ENCODE data around the gene LMAN1.

The LMAN1 gene

DNA sequence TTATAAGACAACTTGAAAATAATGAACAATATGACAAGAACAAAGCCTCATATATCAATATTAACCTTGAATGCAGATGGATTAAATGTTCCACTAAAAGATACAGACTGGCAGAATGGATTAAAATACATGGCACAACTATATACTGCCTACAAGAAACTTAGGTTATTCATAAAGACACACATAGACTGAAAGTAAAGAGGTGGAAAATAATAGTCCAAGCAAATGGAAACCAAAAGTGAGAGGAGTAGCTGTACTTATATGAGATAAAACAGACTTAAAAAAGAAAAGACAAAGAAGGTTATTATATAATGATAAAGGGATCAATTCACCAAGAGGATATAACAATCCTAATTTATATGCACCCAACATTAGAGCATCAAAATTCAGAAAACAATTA, 18.2 kb downstream of the LMAN1 start:
- Histone ChIP-seq H3K27me3 (ENCODE audit: control insufficient read depth, insufficient read depth, low read length) (no peaks in the 10 kb centered on the region), H3K4me1 (ENCODE audit: control insufficient read depth, insufficient read depth, low read length) (no peaks in the 10 kb centered on the region), H3K4me3 (ENCODE audit: low read length) (no peak overlapping the region), H3K36me3 (ENCODE audit: control insufficient read depth, insufficient read depth, low read length) (peaks cover 9% of the 10 kb centered on the region; the same call in 1 of the 2 replicates), H3K9me3 (ENCODE audit: control insufficient read depth, insufficient read depth, low read length) (no peaks in the 10 kb centered on the region), H3K27ac (ENCODE audit: low read length) (no peak overlapping the region)
- DNase-seq (ENCODE audit: low read depth, low spot score): no peak

DNA sequence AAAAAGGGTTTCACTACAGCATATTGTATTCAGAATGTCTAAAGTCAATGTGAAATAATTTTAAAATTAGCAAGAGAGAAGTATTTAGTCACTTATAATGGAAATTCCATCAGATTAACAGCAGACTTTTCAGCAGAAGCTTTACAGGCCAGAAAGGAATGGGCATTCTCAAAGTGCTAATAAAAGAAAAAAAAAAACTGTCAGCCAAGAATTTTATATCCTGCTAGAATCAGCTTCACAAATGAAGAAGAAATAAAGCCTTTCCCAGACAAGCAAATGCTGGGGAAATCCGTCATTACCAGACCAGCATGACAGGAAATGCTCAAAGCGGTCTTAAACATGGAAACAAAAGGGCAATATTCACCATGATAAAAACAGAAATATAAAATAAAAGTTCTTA, 18.8 kb downstream of the LMAN1 start:
- no peaks in the 10 kb centered on the region for H3K4me1 ChIP-seq (ENCODE audit: control insufficient read depth, insufficient read depth, low read length)
- DNase-seq (ENCODE audit: low read depth, low spot score): no peak
- H3K4me3 ChIP-seq (ENCODE audit: low read length): no peak overlapping the region
- H3K27me3 ChIP-seq (ENCODE audit: control insufficient read depth, insufficient read depth, low read length): no peaks in the 10 kb centered on the region
- H3K27ac ChIP-seq (ENCODE audit: low read length): no peak overlapping the region
- H3K36me3 ChIP-seq (ENCODE audit: control insufficient read depth, insufficient read depth, low read length): peaks cover 5% of the 10 kb centered on the region; the same call in 1 of the 2 replicates
- no peaks in the 10 kb centered on the region for H3K9me3 ChIP-seq (ENCODE audit: control insufficient read depth, insufficient read depth, low read length)
- no CpG with 5 or more reads among the region's 2 CpGs for WGBS (ENCODE audit: insufficient coverage, insufficient read length)

DNA sequence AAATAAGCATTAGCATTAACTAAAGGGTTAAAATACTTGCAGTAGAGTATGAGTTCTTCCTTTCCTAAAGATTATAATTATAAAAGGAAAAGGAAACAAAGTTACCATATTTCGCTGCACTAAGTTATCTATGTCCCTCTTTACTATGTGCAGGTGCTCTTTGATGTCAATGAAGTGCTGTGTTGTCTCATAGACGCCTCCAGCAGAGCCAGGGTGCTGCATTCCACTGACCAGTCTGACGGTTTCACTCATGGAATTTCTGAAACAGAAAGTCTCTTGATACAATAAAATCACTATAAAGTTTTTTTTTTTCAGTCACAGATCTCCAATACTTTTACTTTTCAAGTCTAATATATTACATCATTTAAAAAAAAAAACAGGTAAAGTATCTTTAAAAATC, 26.1 kb downstream of the LMAN1 start:
- Histone ChIP-seq H3K36me3 (ENCODE audit: control insufficient read depth, insufficient read depth, low read length) (peaks cover 3% of the 10 kb centered on the region; the same call in 1 of the 2 replicates), H3K4me3 (ENCODE audit: low read length) (no peak overlapping the region), H3K27me3 (ENCODE audit: control insufficient read depth, insufficient read depth, low read length) (no peaks in the 10 kb centered on the region; the same call in 1 of the 2 replicates), H3K4me1 (ENCODE audit: control insufficient read depth, insufficient read depth, low read length) (no peaks in the 10 kb centered on the region), H3K27ac (ENCODE audit: low read length) (no peak overlapping the region), H3K9me3 (ENCODE audit: control insufficient read depth, insufficient read depth, low read length) (no peaks in the 10 kb centered on the region)
- DNase-seq (ENCODE audit: low read depth, low spot score): no peak
- no CpG with 5 or more reads among the region's 3 CpGs for WGBS (ENCODE audit: insufficient coverage, insufficient read length)

DNA sequence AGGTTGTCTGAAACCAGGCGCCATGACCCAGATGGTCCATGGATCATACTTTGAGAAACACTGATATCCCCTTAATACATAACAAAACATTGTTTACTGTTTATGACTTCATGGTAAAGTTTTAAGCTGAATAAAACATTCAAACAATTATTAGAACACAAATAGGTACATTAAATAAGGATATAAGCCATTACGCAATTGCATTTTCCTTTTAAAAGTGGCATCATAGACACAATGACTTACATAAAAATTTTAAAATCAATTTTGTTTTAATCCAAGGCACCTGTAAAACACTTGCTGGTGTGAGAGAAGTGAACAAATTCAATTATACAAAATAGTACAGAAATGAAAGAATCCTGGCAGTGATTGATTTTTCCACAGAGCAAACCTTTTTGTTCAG, 30.4 kb downstream of the LMAN1 start:
- H3K36me3 ChIP-seq (ENCODE audit: control insufficient read depth, insufficient read depth, low read length): peaks cover 5% of the 10 kb centered on the region; the same call in 1 of the 2 replicates
- no peak overlapping the region for H3K27ac ChIP-seq (ENCODE audit: low read length)
- no peaks in the 10 kb centered on the region for H3K4me1 ChIP-seq (ENCODE audit: control insufficient read depth, insufficient read depth, low read length)
- H3K9me3 ChIP-seq (ENCODE audit: control insufficient read depth, insufficient read depth, low read length): no peaks in the 10 kb centered on the region
- H3K4me3 ChIP-seq (ENCODE audit: low read length): no peak overlapping the region
- H3K27me3 ChIP-seq (ENCODE audit: control insufficient read depth, insufficient read depth, low read length): no peaks in the 10 kb centered on the region; the same call in 1 of the 2 replicates
- no CpG with 5 or more reads among the region's 2 CpGs for WGBS (ENCODE audit: insufficient coverage, insufficient read length)
- no peak for DNase-seq (ENCODE audit: low read depth, low spot score)

DNA sequence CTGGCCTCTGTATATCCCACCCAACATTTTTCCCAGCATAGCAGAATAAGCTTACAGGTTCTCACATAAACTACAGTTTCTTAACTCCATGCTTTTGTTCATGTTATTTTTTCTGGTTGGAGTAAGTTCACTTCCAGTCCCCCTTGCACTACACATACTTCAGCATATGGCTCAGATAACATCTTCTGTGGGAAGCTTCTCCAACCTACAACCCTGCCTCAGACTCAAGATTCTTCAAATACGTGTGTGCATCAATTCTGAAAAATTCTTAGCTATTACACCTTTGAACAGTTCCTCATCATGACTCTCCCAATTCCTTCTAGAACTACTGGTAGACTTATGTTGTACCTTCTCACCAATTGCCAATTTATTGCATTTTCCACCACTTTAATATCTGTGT, 33.1 kb downstream of the LMAN1 start:
- Histone ChIP-seq H3K9me3 (ENCODE audit: control insufficient read depth, insufficient read depth, low read length) (no peaks in the 10 kb centered on the region), H3K4me1 (ENCODE audit: control insufficient read depth, insufficient read depth, low read length) (no peaks in the 10 kb centered on the region), H3K27ac (ENCODE audit: low read length) (no peak overlapping the region), H3K36me3 (ENCODE audit: control insufficient read depth, insufficient read depth, low read length) (peaks cover 2% of the 10 kb centered on the region; the same call in 1 of the 2 replicates), H3K4me3 (ENCODE audit: low read length) (no peak overlapping the region), H3K27me3 (ENCODE audit: control insufficient read depth, insufficient read depth, low read length) (no peaks in the 10 kb centered on the region; the same call in 1 of the 2 replicates)
- DNase-seq (ENCODE audit: low read depth, low spot score): no peak
- WGBS (ENCODE audit: insufficient coverage, insufficient read length): no CpG with 5 or more reads among the region's 1 CpG

DNA sequence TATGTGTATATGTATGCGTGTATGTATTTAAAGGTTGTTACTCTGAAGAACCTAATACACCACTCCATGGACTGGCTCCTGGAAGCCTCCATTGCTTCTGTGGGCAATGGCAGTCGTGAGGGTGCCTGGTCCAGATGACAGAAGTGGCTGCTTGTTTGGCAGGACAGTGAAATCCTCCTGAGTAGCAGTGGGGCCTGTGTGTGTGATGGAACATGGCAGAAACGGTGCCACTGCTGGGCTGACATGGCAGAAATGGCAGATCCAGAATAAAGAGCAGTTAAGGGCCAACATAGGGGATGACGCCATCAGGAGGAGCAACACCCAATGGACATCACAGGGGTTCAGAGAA, 34.5 kb downstream of the LMAN1 start:
- DNase-seq (ENCODE audit: low read depth, low spot score): no peak
- H3K27me3 ChIP-seq (ENCODE audit: control insufficient read depth, insufficient read depth, low read length): no peaks in the 10 kb centered on the region; the same call in 1 of the 2 replicates
- no peaks in the 10 kb centered on the region for H3K9me3 ChIP-seq (ENCODE audit: control insufficient read depth, insufficient read depth, low read length)
- peaks cover 2% of the 10 kb centered on the region; the same call in 1 of the 2 replicates for H3K36me3 ChIP-seq (ENCODE audit: control insufficient read depth, insufficient read depth, low read length)
- no CpG with 5 or more reads among the region's 4 CpGs for WGBS (ENCODE audit: insufficient coverage, insufficient read length)
- no peak overlapping the region for H3K4me3 ChIP-seq (ENCODE audit: low read length)
- no peak overlapping the region for H3K27ac ChIP-seq (ENCODE audit: low read length)
- H3K4me1 ChIP-seq (ENCODE audit: control insufficient read depth, insufficient read depth, low read length): no peaks in the 10 kb centered on the region

DNA sequence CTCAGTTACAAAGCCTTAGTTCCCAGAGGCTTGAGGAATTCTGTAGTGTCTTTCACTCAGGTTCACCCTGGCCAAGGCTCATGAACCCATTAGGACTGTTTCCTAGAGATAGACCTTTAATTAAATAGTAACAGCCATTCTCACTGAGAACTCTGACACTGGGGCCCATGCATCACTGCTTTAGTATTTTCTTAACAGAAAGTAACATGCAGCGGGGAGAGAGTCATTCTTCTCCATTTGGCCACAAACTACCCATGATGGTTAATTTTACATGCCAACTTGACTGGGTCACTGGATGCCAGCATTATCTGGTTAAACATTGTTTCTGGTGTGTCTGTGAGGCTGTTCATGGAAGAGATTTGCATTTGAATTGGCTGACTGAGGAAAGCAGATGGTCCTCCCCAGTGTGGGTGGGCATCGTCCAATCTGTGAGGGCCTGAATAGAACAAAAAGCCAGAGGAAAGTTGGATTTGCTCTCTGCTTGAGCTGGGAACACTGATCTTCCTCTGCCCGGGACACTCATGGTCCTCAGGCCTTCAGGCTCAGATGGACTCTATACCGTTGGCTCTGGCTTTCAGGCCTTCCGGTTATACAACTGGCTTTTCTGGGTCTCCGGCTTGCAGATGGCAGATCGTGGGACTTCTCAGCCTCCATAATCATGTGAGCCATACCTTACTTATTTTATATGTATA, 35.0 kb downstream of the LMAN1 start:
- Histone ChIP-seq H3K4me1 (ENCODE audit: control insufficient read depth, insufficient read depth, low read length) (no peaks in the 10 kb centered on the region), H3K4me3 (ENCODE audit: low read length) (no peak overlapping the region), H3K27me3 (ENCODE audit: control insufficient read depth, insufficient read depth, low read length) (no peaks in the 10 kb centered on the region; the same call in 1 of the 2 replicates), H3K36me3 (ENCODE audit: control insufficient read depth, insufficient read depth, low read length) (peaks cover 2% of the 10 kb centered on the region; the same call in 1 of the 2 replicates), H3K27ac (ENCODE audit: low read length) (no peak overlapping the region), H3K9me3 (ENCODE audit: control insufficient read depth, insufficient read depth, low read length) (no peaks in the 10 kb centered on the region)
- WGBS (ENCODE audit: insufficient coverage, insufficient read length): no CpG with 5 or more reads among the region's 7 CpGs
- no peak for DNase-seq (ENCODE audit: low read depth, low spot score)

DNA sequence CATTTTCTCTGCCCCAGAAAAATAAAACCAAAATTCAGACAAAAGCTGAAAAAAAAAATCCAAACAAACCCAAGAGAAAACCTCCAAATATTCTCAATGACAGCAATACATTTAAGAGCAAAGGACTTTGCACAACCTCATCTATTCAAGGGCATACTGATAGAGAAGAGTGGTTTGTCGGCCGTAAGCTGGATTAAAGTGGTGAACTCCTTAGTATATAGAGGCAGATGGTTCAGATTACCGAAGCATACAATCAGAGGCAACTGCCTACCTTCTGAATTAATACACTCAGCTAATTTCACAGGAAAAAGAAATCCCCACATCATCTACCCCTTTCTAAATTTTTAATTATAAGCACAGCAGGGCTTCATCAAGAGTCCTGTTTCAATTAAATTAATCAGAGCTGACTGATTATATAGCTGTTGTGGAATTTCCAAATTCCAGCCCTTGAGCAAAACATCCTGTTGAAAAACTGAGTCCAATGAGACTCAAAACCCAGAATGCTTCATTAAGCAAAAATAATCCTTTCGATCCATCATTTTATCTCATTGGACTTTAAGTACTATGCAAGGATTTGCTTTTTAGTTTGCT, 40.5 kb downstream of the LMAN1 start, which contains the start of gene CPLX4:
CPLX4 (minus strand) TSS at position 190 of the 591 bp plus-strand sequence; CDS start at position 3, 187 bp downstream.
- H3K27me3 ChIP-seq (ENCODE audit: control insufficient read depth, insufficient read depth, low read length): no peaks in the 10 kb centered on the region; the same call in 1 of the 2 replicates
- no CpG with 5 or more reads among the region's 4 CpGs for WGBS (ENCODE audit: insufficient coverage, insufficient read length)
- no peaks in the 10 kb centered on the region for H3K36me3 ChIP-seq (ENCODE audit: control insufficient read depth, insufficient read depth, low read length)
- no peak within 1 kb of the TSS for H3K27ac ChIP-seq (ENCODE audit: low read length)
- H3K4me1 ChIP-seq (ENCODE audit: control insufficient read depth, insufficient read depth, low read length): no peaks in the 10 kb centered on the region
- H3K4me3 ChIP-seq (ENCODE audit: low read length): no peak within 1 kb of the TSS
- no peaks in the 10 kb centered on the region for H3K9me3 ChIP-seq (ENCODE audit: control insufficient read depth, insufficient read depth, low read length)
- DNase-seq (ENCODE audit: low read depth, low spot score): no peak

DNA sequence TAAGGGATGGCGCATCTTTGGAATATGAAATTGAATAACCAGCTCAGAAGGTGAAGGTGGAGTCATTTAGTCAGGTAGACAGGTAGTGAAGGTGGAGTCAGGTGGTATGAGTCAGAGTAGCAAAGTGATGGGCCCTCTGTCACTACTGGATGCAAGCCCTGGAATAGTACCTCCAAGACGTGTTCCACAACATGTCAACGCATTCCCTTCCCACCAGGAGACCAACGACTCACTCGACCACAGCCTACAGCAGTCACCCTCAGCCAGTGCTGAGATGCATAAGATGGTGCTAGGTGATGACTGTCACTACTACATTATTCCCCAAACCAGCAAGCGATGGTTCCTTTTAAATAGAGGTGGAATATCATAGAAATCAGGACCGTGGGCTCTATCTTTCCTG, 47.4 kb downstream of the LMAN1 start:
- no CpG with 5 or more reads among the region's 7 CpGs for WGBS (ENCODE audit: insufficient coverage, insufficient read length)
- H3K27me3 ChIP-seq (ENCODE audit: control insufficient read depth, insufficient read depth, low read length): no peaks in the 10 kb centered on the region
- DNase-seq (ENCODE audit: low read depth, low spot score): no peak
- no peaks in the 10 kb centered on the region for H3K9me3 ChIP-seq (ENCODE audit: control insufficient read depth, insufficient read depth, low read length)
- H3K36me3 ChIP-seq (ENCODE audit: control insufficient read depth, insufficient read depth, low read length): no peaks in the 10 kb centered on the region
- no peaks in the 10 kb centered on the region for H3K4me1 ChIP-seq (ENCODE audit: control insufficient read depth, insufficient read depth, low read length)
- no peak overlapping the region for H3K4me3 ChIP-seq (ENCODE audit: low read length)
- H3K27ac ChIP-seq (ENCODE audit: low read length): no peak overlapping the region

DNA sequence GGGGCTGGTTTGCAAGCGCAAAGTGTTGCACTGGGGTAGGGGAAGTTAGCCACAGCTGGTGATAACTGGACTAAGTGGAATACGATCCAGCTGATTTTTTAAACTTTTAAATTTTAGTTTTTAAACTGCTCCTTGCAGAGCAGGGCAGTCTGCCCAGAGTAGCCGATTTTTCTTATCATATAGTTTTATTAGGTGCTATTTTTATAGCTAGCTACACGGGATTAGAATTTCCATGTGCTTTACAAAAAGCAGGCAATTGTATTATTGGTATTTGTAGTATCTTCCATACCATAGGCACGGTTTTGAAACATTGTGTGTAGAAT, 50.2 kb downstream of the LMAN1 start:
- no peak overlapping the region; the same call in 1 of the 2 replicates for H3K4me3 ChIP-seq (ENCODE audit: low read length)
- H3K9me3 ChIP-seq (ENCODE audit: control insufficient read depth, insufficient read depth, low read length): no peaks in the 10 kb centered on the region
- WGBS (ENCODE audit: insufficient coverage, insufficient read length): no CpG with 5 or more reads among the region's 5 CpGs
- H3K36me3 ChIP-seq (ENCODE audit: control insufficient read depth, insufficient read depth, low read length): no peaks in the 10 kb centered on the region
- no peak overlapping the region for H3K27ac ChIP-seq (ENCODE audit: low read length)
- DNase-seq (ENCODE audit: low read depth, low spot score): no peak
- H3K27me3 ChIP-seq (ENCODE audit: control insufficient read depth, insufficient read depth, low read length): no peaks in the 10 kb centered on the region
- no peaks in the 10 kb centered on the region for H3K4me1 ChIP-seq (ENCODE audit: control insufficient read depth, insufficient read depth, low read length)
